Neural cell (in vitro differentiated cells): Measurements from ENCODE around the gene SLC22A2. TPM values are rescaled to one million over a fixed set of nuclear protein-coding genes. Genes with fewer than 3 reads are reported as not detected.

Experiments
- H2AFZ ChIP-seq: fragments of 200-600, 300-800 bp; sonication (generic), shearing (Covaris generic); 2 replicates; pipeline ENCODE4 v1.6.0; 2014; ENCODE audit warnings: low read depth, mild to moderate bottlenecking, antibody characterized with exemption, low read length, moderate library complexity
- H3F3A ChIP-seq: fragments of 200-600 bp; shearing (Covaris generic); 2 replicates; pipeline ENCODE4 v1.6.1; 2016; ENCODE audit warnings: mild to moderate bottlenecking, moderate library complexity, mixed read lengths, antibody characterized with exemption, low read length; ENCODE audit not compliant: insufficient read depth, poor library complexity, severe bottlenecking
- H3K27ac ChIP-seq: fragments of 200-600, 300-800 bp; sonication (generic), shearing (Covaris generic); 2 replicates; pipeline ENCODE4 v1.5.1; 2014; ENCODE audit warnings: mild to moderate bottlenecking, low read length, moderate library complexity
- H3K27me3 ChIP-seq: fragments of 300-800, 200-600 bp; sonication (generic), shearing (Covaris generic); 2 replicates; pipeline ENCODE4 v1.6.0; 2014; ENCODE audit warnings: mild to moderate bottlenecking, low read depth, low read length, moderate library complexity; ENCODE audit not compliant: insufficient read depth
- H3K36me3 ChIP-seq: fragments of 300-800, 200-600 bp; sonication (generic), shearing (Covaris generic); 2 replicates; pipeline ENCODE4 v1.5.1; 2014; ENCODE audit warnings: mild to moderate bottlenecking, antibody characterized with exemption, low read length, moderate library complexity; ENCODE audit not compliant: insufficient read depth
- H3K4me2 ChIP-seq: fragments of 300-800, 200-600 bp; sonication (generic), shearing (Covaris generic); 2 replicates; pipeline ENCODE4 v1.6.0; 2014; ENCODE audit warnings: mild to moderate bottlenecking, low read length
- H3K4me3 ChIP-seq: fragments of 300-800, 200-600 bp; sonication (generic), shearing (Covaris generic); 2 replicates; pipeline ENCODE4 v1.5.1; 2014; ENCODE audit warnings: mild to moderate bottlenecking, low read length, moderate library complexity
- H3K79me2 ChIP-seq: fragments of 200-600 bp; shearing (Covaris generic); replicated peaks from 2 replicates; pipeline ENCODE4 v1.6.0; 2014; ENCODE audit warnings: mild to moderate bottlenecking, low read length, moderate library complexity; ENCODE audit not compliant: insufficient read depth
- H3K9ac ChIP-seq: fragments of 300-800, 200-600 bp; sonication (generic), shearing (Covaris generic); 2 replicates; pipeline ENCODE4 v1.6.1; 2016; ENCODE audit warnings: mild to moderate bottlenecking, low read length, mixed read lengths
- H3K9me2 ChIP-seq: fragments of 200-600 bp; shearing (Covaris generic); 2 replicates; pipeline ENCODE4 v1.6.1; 2016; ENCODE audit warnings: mild to moderate bottlenecking, low read length, mixed read lengths; ENCODE audit not compliant: insufficient read depth
- H3K9me3 ChIP-seq: fragments of 200-600, 300-800 bp; sonication (generic), shearing (Covaris generic); 2 replicates; pipeline ENCODE4 v1.6.1; 2016; ENCODE audit warnings: mild to moderate bottlenecking, mixed run types, low read length, moderate library complexity, mixed read lengths
- H4K20me1 ChIP-seq: fragments of 200-600 bp; shearing (Covaris generic); 2 replicates; pipeline ENCODE4 v1.6.1; 2016; ENCODE audit warnings: mild to moderate bottlenecking, mixed run types; ENCODE audit not compliant: insufficient read depth
- EP300 ChIP-seq: fragments of 450-650 bp; conservative IDR thresholded peaks from 2 replicates; pipeline ENCODE4 v1.6.1; 2014; ENCODE audit warnings: antibody characterized with exemption, mild to moderate bottlenecking, moderate library complexity; ENCODE audit not compliant: poor library complexity, severe bottlenecking
- EZH2 ChIP-seq: fragments of 200-600, 300-800 bp; shearing (Covaris generic), sonication (generic); IDR thresholded peaks from 2 replicates; pipeline ENCODE4 v1.6.1; 2014; ENCODE audit warnings: antibody characterized with exemption, low read length, borderline replicate concordance, mild to moderate bottlenecking; ENCODE audit not compliant: insufficient read depth, poor library complexity, severe bottlenecking
- MXI1 ChIP-seq: fragments of 450-650 bp; conservative IDR thresholded peaks from 2 replicates; pipeline ENCODE4 v1.6.1; 2014; ENCODE audit warnings: antibody characterized with exemption, mild to moderate bottlenecking; ENCODE audit not compliant: poor library complexity, severe bottlenecking
- POLR2AphosphoS5 ChIP-seq: IDR thresholded peaks from 2 replicates; pipeline ENCODE4 v1.6.1; 2012
- RAD21 ChIP-seq: fragments of 450-650 bp; conservative IDR thresholded peaks from 2 replicates; pipeline ENCODE4 v1.6.1; 2014; ENCODE audit warnings: antibody characterized with exemption, mild to moderate bottlenecking, moderate library complexity
- SMC3 ChIP-seq: fragments of 450-650 bp; conservative IDR thresholded peaks from 2 replicates; pipeline ENCODE4 v1.6.1; 2014; ENCODE audit warnings: antibody characterized with exemption, mild to moderate bottlenecking, moderate library complexity; ENCODE audit not compliant: poor library complexity
- TAF1 ChIP-seq: IDR thresholded peaks from 2 replicates; pipeline ENCODE4 v1.6.1; 2012; ENCODE audit warnings: low read depth
- polyA plus RNA-seq: library from polyadenylated mRNA; depleted of rRNA; stranded (reverse); fragments of >200 nt; gene quantifications from 2 replicates; pipeline ENCODE4 v1.2.3, GENCODE V29; 2014
- TF ChIP-seq, protein P1 (sequence below): fragments of 450-650 bp; IDR thresholded peaks from 2 replicates; pipeline ENCODE4 v1.5.1; 2014; ENCODE audit warnings: antibody characterized with exemption, mild to moderate bottlenecking, moderate library complexity; ENCODE audit not compliant: poor library complexity, severe bottlenecking
- TF ChIP-seq, protein P2 (sequence below): IDR thresholded peaks from 2 replicates; pipeline ENCODE4 v1.6.1; 2012; ENCODE audit warnings: borderline replicate concordance

SLC22A2 gene
- polyA plus RNA-seq, 1 donor from 2014 or later = not detected

DNA sequence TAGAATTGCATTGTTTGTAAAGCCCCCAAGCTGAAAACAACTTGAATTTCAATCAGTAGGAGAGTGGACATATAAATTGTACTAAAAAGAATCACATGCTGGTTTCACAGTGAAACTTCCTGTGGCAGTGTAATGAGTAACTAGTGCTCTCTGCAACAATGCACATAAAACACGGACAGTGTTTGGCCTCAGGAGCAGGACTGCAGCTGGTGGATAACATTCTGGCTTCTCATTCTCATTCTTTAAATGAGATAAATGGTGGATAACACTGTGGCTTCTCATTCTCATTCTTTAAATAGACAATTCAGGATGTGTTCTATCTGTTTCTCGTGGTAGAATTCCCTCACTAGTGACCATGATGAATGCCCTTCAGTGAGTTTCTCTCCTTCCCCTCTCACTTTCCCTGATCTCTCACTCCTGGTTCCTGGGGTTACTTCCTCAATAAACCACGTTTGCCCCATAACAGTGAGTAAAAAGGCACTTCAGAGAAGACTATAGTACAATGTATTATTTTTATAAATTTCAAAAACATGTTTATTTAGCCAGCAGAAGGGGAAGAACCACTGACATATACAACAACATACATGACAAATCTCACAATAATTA is 59.9 kb downstream of the SLC22A2 start:
- H3K9me3 ChIP-seq = no peaks in the 10 kb centered on the region
- H3K9ac ChIP-seq = no peak overlapping the region
- H3K27ac ChIP-seq = no peak overlapping the region
- H3F3A ChIP-seq = no peaks in the 10 kb centered on the region
- no peaks in the 10 kb centered on the region for H3K79me2 ChIP-seq
- no peaks in the 10 kb centered on the region for H3K9me2 ChIP-seq
- H3K4me2 ChIP-seq = no peak overlapping the region
- no peaks in the 10 kb centered on the region for H3K27me3 ChIP-seq
- H4K20me1 ChIP-seq = no peaks in the 10 kb centered on the region
- H2AFZ ChIP-seq = no peak overlapping the region
- no peaks in the 10 kb centered on the region for H3K36me3 ChIP-seq
- H3K4me3 ChIP-seq = no peak overlapping the region
- TF ChIP-seq EP300 (no peak), TAF1 (no peak), RAD21 (no peak), SMC3 (no peak), MXI1 (no peak), POLR2AphosphoS5 (no peak), EZH2 (no peak)
- TF ChIP-seq, protein P1, sequence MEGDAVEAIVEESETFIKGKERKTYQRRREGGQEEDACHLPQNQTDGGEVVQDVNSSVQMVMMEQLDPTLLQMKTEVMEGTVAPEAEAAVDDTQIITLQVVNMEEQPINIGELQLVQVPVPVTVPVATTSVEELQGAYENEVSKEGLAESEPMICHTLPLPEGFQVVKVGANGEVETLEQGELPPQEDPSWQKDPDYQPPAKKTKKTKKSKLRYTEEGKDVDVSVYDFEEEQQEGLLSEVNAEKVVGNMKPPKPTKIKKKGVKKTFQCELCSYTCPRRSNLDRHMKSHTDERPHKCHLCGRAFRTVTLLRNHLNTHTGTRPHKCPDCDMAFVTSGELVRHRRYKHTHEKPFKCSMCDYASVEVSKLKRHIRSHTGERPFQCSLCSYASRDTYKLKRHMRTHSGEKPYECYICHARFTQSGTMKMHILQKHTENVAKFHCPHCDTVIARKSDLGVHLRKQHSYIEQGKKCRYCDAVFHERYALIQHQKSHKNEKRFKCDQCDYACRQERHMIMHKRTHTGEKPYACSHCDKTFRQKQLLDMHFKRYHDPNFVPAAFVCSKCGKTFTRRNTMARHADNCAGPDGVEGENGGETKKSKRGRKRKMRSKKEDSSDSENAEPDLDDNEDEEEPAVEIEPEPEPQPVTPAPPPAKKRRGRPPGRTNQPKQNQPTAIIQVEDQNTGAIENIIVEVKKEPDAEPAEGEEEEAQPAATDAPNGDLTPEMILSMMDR = no peak
- TF ChIP-seq, protein P2, sequence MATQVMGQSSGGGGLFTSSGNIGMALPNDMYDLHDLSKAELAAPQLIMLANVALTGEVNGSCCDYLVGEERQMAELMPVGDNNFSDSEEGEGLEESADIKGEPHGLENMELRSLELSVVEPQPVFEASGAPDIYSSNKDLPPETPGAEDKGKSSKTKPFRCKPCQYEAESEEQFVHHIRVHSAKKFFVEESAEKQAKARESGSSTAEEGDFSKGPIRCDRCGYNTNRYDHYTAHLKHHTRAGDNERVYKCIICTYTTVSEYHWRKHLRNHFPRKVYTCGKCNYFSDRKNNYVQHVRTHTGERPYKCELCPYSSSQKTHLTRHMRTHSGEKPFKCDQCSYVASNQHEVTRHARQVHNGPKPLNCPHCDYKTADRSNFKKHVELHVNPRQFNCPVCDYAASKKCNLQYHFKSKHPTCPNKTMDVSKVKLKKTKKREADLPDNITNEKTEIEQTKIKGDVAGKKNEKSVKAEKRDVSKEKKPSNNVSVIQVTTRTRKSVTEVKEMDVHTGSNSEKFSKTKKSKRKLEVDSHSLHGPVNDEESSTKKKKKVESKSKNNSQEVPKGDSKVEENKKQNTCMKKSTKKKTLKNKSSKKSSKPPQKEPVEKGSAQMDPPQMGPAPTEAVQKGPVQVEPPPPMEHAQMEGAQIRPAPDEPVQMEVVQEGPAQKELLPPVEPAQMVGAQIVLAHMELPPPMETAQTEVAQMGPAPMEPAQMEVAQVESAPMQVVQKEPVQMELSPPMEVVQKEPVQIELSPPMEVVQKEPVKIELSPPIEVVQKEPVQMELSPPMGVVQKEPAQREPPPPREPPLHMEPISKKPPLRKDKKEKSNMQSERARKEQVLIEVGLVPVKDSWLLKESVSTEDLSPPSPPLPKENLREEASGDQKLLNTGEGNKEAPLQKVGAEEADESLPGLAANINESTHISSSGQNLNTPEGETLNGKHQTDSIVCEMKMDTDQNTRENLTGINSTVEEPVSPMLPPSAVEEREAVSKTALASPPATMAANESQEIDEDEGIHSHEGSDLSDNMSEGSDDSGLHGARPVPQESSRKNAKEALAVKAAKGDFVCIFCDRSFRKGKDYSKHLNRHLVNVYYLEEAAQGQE = no peak

DNA sequence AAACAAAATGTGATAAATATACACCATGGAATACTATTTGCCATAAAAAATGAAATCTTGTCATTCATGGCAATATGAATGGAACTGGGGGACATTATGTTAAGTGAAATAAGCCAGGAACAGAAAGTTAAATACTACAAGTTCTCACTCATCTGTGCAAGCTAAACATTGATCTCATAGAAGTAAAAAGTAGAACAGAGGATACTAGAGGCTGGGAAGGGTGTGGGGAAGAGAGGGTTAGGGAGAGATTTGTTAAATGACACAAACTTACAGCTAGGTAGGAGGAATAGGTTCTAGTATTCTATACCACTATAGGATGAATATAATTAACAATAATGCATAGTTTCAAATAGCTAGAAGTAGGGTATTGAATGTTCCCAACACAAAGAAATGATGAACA is 61.0 kb downstream of the SLC22A2 start:
- H3K79me2 ChIP-seq = no peaks in the 10 kb centered on the region
- H3K9me3 ChIP-seq = no peaks in the 10 kb centered on the region
- H4K20me1 ChIP-seq = no peaks in the 10 kb centered on the region
- no peak overlapping the region for H3K9ac ChIP-seq
- no peaks in the 10 kb centered on the region for H3K9me2 ChIP-seq
- no peak for TF ChIP-seq SMC3
- TF ChIP-seq MXI1 = no peak
- TF ChIP-seq RAD21 = no peak
- TF ChIP-seq, protein P2 = no peak
- TF ChIP-seq EP300 = no peak
- TF ChIP-seq, protein P1 = no peak
- no peak for TF ChIP-seq TAF1
- TF ChIP-seq POLR2AphosphoS5 = no peak
- no peak for TF ChIP-seq EZH2
- H3K4me2 ChIP-seq = no peak overlapping the region
- no peaks in the 10 kb centered on the region for H3F3A ChIP-seq
- no peak overlapping the region for H3K4me3 ChIP-seq
- no peaks in the 10 kb centered on the region for H3K27me3 ChIP-seq
- no peak overlapping the region for H2AFZ ChIP-seq
- H3K27ac ChIP-seq = no peak overlapping the region
- H3K36me3 ChIP-seq = no peaks in the 10 kb centered on the region
